ENCODE data around the gene IDH2.

Gene IDH2

GRCh38 chr15:90062462-90062932, 39.8 kb downstream of the IDH2 start:
- DNase-seq, result peak; percentile 33 to 65

GRCh38 chr15:90062023-90062442, 40.2 kb downstream of the IDH2 start:
- peak; percentile 57 to 62 for DNase-seq

GRCh38 chr15:90060797-90061196, 41.5 kb downstream of the IDH2 start:
- DNase-seq, result no peak

- no peak for DNase-seq
Observed at GRCh38 chr15:90059208-90059985, 42.9 kb downstream of the IDH2 start.

GRCh38 chr15:90058775-90059174, 43.5 kb downstream of the IDH2 start:
- no peak for DNase-seq

- no peak for DNase-seq
Observed at GRCh38 chr15:90058308-90058707, 44.0 kb downstream of the IDH2 start.

GRCh38 chr15:90056529-90056928, 45.7 kb downstream of the IDH2 start:
- no peak for DNase-seq

- no peak for DNase-seq
Observed at GRCh38 chr15:90055182-90055581, 47.1 kb downstream of the IDH2 start.

- peak in 1 of 2 experiments; percentile 18 for DNase-seq
Observed at GRCh38 chr15:90054618-90055097, 47.6 kb downstream of the IDH2 start.

- DNase-seq, result no peak
Observed at GRCh38 chr15:90053685-90054466, 48.4 kb downstream of the IDH2 start.

- DNase-seq, result no peak
Observed at GRCh38 chr15:90051874-90052273, 50.4 kb downstream of the IDH2 start.

- no peak for DNase-seq
Observed at GRCh38 chr15:90049666-90050604, 52.3 kb downstream of the IDH2 start.

- no peak for DNase-seq
Observed at GRCh38 chr15:90049030-90049429, 53.2 kb downstream of the IDH2 start.

GRCh38 chr15:90047956-90048575, 54.2 kb downstream of the IDH2 start:
- DNase-seq, result no peak

GRCh38 chr15:90046911-90047392, 55.3 kb downstream of the IDH2 start:
- no peak for DNase-seq

GRCh38 chr15:90046289-90046688, 56.0 kb downstream of the IDH2 start:
- DNase-seq, result no peak

- no peak for DNase-seq
Observed at GRCh38 chr15:90044916-90045371, 57.3 kb downstream of the IDH2 start.

GRCh38 chr15:90044191-90044590, 58.1 kb downstream of the IDH2 start:
- no peak for DNase-seq

- DNase-seq, result no peak
Observed at GRCh38 chr15:90043530-90044010, 58.7 kb downstream of the IDH2 start.

GRCh38 chr15:90042766-90043529, 59.3 kb downstream of the IDH2 start:
- DNase-seq, result no peak

GRCh38 chr15:90042356-90042755, 59.9 kb downstream of the IDH2 start:
- DNase-seq, result no peak

Measured in SHP77 (cell line).